ENCODE results near the gene RXFP1. TPM values are rescaled to one million over a fixed set of nuclear protein-coding genes. Genes with fewer than 3 reads are reported as not detected.

RXFP1 gene
- total and polyA plus RNA-seq, 2 experiments from 2014 or later, result not detected

- Histone ChIP-seq H3K27me3 (no peaks in the 10 kb centered on the region), H3K4me1 (ENCODE audit: insufficient read depth) (no peaks in the 10 kb centered on the region), H3K27ac (no peak overlapping the region), H3K9me2 (replicated peaks; ENCODE audit: insufficient read depth) (no peaks in the 10 kb centered on the region), H3K9me3 (ENCODE audit: low read depth) (no peaks in the 10 kb centered on the region), H2AFZ (no peak overlapping the region), H3K4me3 (no peak overlapping the region), H3K36me3 (replicated peaks; ENCODE audit: insufficient read depth, low read depth) (no peaks in the 10 kb centered on the region), H3K4me2 (no peak overlapping the region), H3K79me2 (no peaks in the 10 kb centered on the region), H4K20me1 (ENCODE audit: insufficient read depth, poor library complexity, severe bottlenecking) (no peaks in the 10 kb centered on the region)
- TF ChIP-seq CTCF (IDR thresholded peaks at IDR 0.05; ENCODE audit: poor library complexity) (no peak), EZH2 (IDR thresholded peaks at IDR 0.05; ENCODE audit: borderline replicate concordance) (no peak), EZH2phosphoT487 (IDR thresholded peaks at IDR 0.05; ENCODE audit: low read depth, severe bottlenecking, unreplicated experiment) (no peak)
- no peak for DNase-seq (ENCODE audit: low spot score)
- 80% methylated on average over 6 of the region's 6 CpGs for WGBS (ENCODE audit: low lambda C conversion rate, missing lambda C conversion rate)
These were observed 83.7 kb downstream of the RXFP1 start for GRCh38 chr4:158605393-158605792.

- TF ChIP-seq EZH2 (IDR thresholded peaks at IDR 0.05; ENCODE audit: borderline replicate concordance), result no peak
- no peak for TF ChIP-seq EZH2phosphoT487 (IDR thresholded peaks at IDR 0.05; ENCODE audit: low read depth, severe bottlenecking, unreplicated experiment)
- no peak for TF ChIP-seq CTCF (IDR thresholded peaks at IDR 0.05; ENCODE audit: poor library complexity)
- H2AFZ ChIP-seq, result no peak overlapping the region
- H3K27ac ChIP-seq, result no peak overlapping the region
- no peaks in the 10 kb centered on the region for H3K9me3 ChIP-seq (ENCODE audit: low read depth)
- no peaks in the 10 kb centered on the region for H3K4me1 ChIP-seq (ENCODE audit: insufficient read depth)
- H3K36me3 ChIP-seq (replicated peaks; ENCODE audit: insufficient read depth, low read depth), result no peaks in the 10 kb centered on the region
- no peaks in the 10 kb centered on the region for H3K9me2 ChIP-seq (replicated peaks; ENCODE audit: insufficient read depth)
- H3K4me2 ChIP-seq, result no peak overlapping the region
- H3K79me2 ChIP-seq, result no peaks in the 10 kb centered on the region
- H3K4me3 ChIP-seq, result no peak overlapping the region
- no peak for DNase-seq (ENCODE audit: low spot score)
- WGBS (ENCODE audit: low lambda C conversion rate, missing lambda C conversion rate), result 89% methylated on average over 4 of the region's 4 CpGs
- H4K20me1 ChIP-seq (ENCODE audit: insufficient read depth, poor library complexity, severe bottlenecking), result no peaks in the 10 kb centered on the region
- no peaks in the 10 kb centered on the region for H3K27me3 ChIP-seq
These were observed 85.3 kb downstream of the RXFP1 start for GRCh38 chr4:158606969-158607368.

- no peaks in the 10 kb centered on the region for H3K36me3 ChIP-seq (replicated peaks; ENCODE audit: insufficient read depth, low read depth)
- no peak overlapping the region for H3K27ac ChIP-seq
- H3K4me1 ChIP-seq (ENCODE audit: insufficient read depth), result no peaks in the 10 kb centered on the region
- DNase-seq (ENCODE audit: low spot score), result no peak
- no peaks in the 10 kb centered on the region for H3K9me3 ChIP-seq (ENCODE audit: low read depth)
- WGBS (ENCODE audit: low lambda C conversion rate, missing lambda C conversion rate), result 89% methylated on average over 4 of the region's 4 CpGs
- H3K4me2 ChIP-seq, result no peak overlapping the region
- TF ChIP-seq EZH2 (IDR thresholded peaks at IDR 0.05; ENCODE audit: borderline replicate concordance) (no peak), CTCF (IDR thresholded peaks at IDR 0.05; ENCODE audit: poor library complexity) (no peak), EZH2phosphoT487 (IDR thresholded peaks at IDR 0.05; ENCODE audit: low read depth, severe bottlenecking, unreplicated experiment) (no peak)
- no peak overlapping the region for H3K4me3 ChIP-seq
- no peaks in the 10 kb centered on the region for H3K9me2 ChIP-seq (replicated peaks; ENCODE audit: insufficient read depth)
- no peaks in the 10 kb centered on the region for H4K20me1 ChIP-seq (ENCODE audit: insufficient read depth, poor library complexity, severe bottlenecking)
- H3K27me3 ChIP-seq, result no peaks in the 10 kb centered on the region
- no peaks in the 10 kb centered on the region for H3K79me2 ChIP-seq
- H2AFZ ChIP-seq, result no peak overlapping the region
These were observed 87.4 kb downstream of the RXFP1 start for GRCh38 chr4:158609116-158609515.

GRCh38 chr4:158610790-158611189 is 89.1 kb downstream of the RXFP1 start:
- Histone ChIP-seq H3K9me3 (ENCODE audit: low read depth) (no peaks in the 10 kb centered on the region), H3K4me1 (ENCODE audit: insufficient read depth) (no peaks in the 10 kb centered on the region), H3K4me2 (no peak overlapping the region), H3K4me3 (no peak overlapping the region), H3K79me2 (no peaks in the 10 kb centered on the region), H3K36me3 (replicated peaks; ENCODE audit: insufficient read depth, low read depth) (no peaks in the 10 kb centered on the region), H3K27ac (no peak overlapping the region), H2AFZ (no peak overlapping the region), H3K9me2 (replicated peaks; ENCODE audit: insufficient read depth) (no peaks in the 10 kb centered on the region), H3K27me3 (no peaks in the 10 kb centered on the region), H4K20me1 (ENCODE audit: insufficient read depth, poor library complexity, severe bottlenecking) (no peaks in the 10 kb centered on the region)
- TF ChIP-seq CTCF (IDR thresholded peaks at IDR 0.05; ENCODE audit: poor library complexity), result no peak
- no peak for TF ChIP-seq EZH2phosphoT487 (IDR thresholded peaks at IDR 0.05; ENCODE audit: low read depth, severe bottlenecking, unreplicated experiment)
- no peak for TF ChIP-seq EZH2 (IDR thresholded peaks at IDR 0.05; ENCODE audit: borderline replicate concordance)
- WGBS (ENCODE audit: low lambda C conversion rate, missing lambda C conversion rate), result 76% methylated on average over 1 of the region's 1 CpG
- no peak for DNase-seq (ENCODE audit: low spot score)
